H1 (cell line): Measurements from ENCODE around the gene PVALB. TPM values are rescaled to one million over a fixed set of nuclear protein-coding genes. Genes with fewer than 3 reads are reported as not detected.

Source experiments
- CTCF ChIA-PET: fragments of 300-600 bp; sonication (Branson Sonifier 250); formaldehyde crosslinking; loops from one replicate; lab custom pipeline; 2021; ENCODE audit not compliant: partially characterized antibody; lab: Charles Lee
- POLR2A ChIA-PET: fragments of 300-600 bp; sonication (Branson Sonifier 250); formaldehyde crosslinking; loops from one replicate; lab custom pipeline; 2021; ENCODE audit warnings: inconsistent platforms; ENCODE audit not compliant: partially characterized antibody; lab: Charles Lee
- DNase-seq, 2 experiments: peaks; one replicate each; pipeline versions ENCODE4 v3.0.0 to v3.0.0-alpha.2; 2010 to 2022; ENCODE audit warnings: low spot score in 2 of 2, low read depth in 1 of 2, mixed read lengths in 1 of 2
- FAIRE-seq: peaks from 2 replicates; lab custom pipeline; 2011; peaks lifted over from hg19 to GRCh38; lab: Jason Lieb, UNC
- H2AFZ ChIP-seq: 2 replicates; pipeline ENCODE4 v1.8.1; 2012; ENCODE audit warnings: low read length, inconsistent platforms
- H2AK5ac ChIP-seq: 2 replicates; pipeline ENCODE4 v1.6.1; 2013; ENCODE audit warnings: low read depth, low read length
- H2BK120ac ChIP-seq: replicated peaks from 2 replicates; pipeline ENCODE3; 2013; ENCODE audit warnings: low read depth, low read length, inconsistent platforms
- H2BK12ac ChIP-seq: 2 replicates; pipeline ENCODE4 v1.6.1; 2013; ENCODE audit warnings: low read depth, low read length
- H2BK15ac ChIP-seq: 2 replicates; pipeline ENCODE4 v1.6.1; 2013; ENCODE audit warnings: low read length
- H2BK20ac ChIP-seq: 2 replicates; pipeline ENCODE4 v1.6.1; 2013; ENCODE audit warnings: low read length
- H2BK5ac ChIP-seq: 2 replicates; pipeline ENCODE4 v1.6.1; 2013; ENCODE audit warnings: low read depth, low read length
- H3K14ac ChIP-seq: 2 replicates; pipeline ENCODE4 v1.6.1; 2013; ENCODE audit warnings: inconsistent platforms; ENCODE audit not compliant: insufficient read length
- H3K18ac ChIP-seq: 2 replicates; pipeline ENCODE4 v1.6.1; 2013; ENCODE audit warnings: low read length; ENCODE audit errors: extremely low read depth
- H3K23ac ChIP-seq: 2 replicates; pipeline ENCODE4 v1.6.1; 2013; ENCODE audit warnings: inconsistent platforms; ENCODE audit not compliant: insufficient read length
- H3K23me2 ChIP-seq: 2 replicates; pipeline ENCODE4 v1.6.1; 2013; ENCODE audit warnings: low read depth, low read length
- H3K27ac ChIP-seq: 2 replicates; pipeline ENCODE4 v1.6.1; 2011; ENCODE audit warnings: low read depth, low read length, inconsistent platforms
- H3K27me3 ChIP-seq, 4 experiments: replicated peaks in 1 of 4; 1 replicate in 1 of 4; 2 replicates in 3 of 4; pipeline versions ENCODE4 v1.6.1 to v1.8.1; 2011 to 2013; ENCODE audit warnings: low read length in 3 of 4, mild to moderate bottlenecking in 3 of 4, inconsistent platforms in 2 of 4, mixed read lengths in 2 of 4, moderate library complexity in 1 of 4; ENCODE audit not compliant: control insufficient read depth in 3 of 4, insufficient read depth in 3 of 4; ENCODE audit errors: extremely low read depth in 1 of 4
- H3K36me3 ChIP-seq, 4 experiments: 2 replicates each; pipeline versions ENCODE4 v1.6.1 to v1.8.1; 2011 to 2013; ENCODE audit warnings: mild to moderate bottlenecking in 4 of 4, low read length in 3 of 4, moderate library complexity in 2 of 4, control low read depth in 1 of 4, inconsistent platforms in 1 of 4; ENCODE audit not compliant: insufficient read depth in 4 of 4, control insufficient read depth in 2 of 4
- H3K4ac ChIP-seq: replicated peaks from 2 replicates; pipeline ENCODE3; 2013; ENCODE audit warnings: low read length, low read depth, mixed read lengths, inconsistent platforms; ENCODE audit not compliant: insufficient read length
- H3K4me1 ChIP-seq, 4 experiments: replicated peaks in 1 of 4; 1 replicate in 1 of 4; 2 replicates in 3 of 4; pipeline versions ENCODE4 v1.6.1 to v1.8.1; 2011 to 2013; ENCODE audit warnings: low read length in 3 of 4, inconsistent platforms in 2 of 4, mixed read lengths in 1 of 4; ENCODE audit not compliant: insufficient read depth in 4 of 4, control insufficient read depth in 3 of 4
- H3K4me2 ChIP-seq, 2 experiments: 2 replicates each; pipeline versions ENCODE4 v1.6.1 to v1.8.1; 2011 to 2013; ENCODE audit warnings: low read depth in 2 of 2, low read length in 2 of 2, control low read depth in 1 of 2, inconsistent platforms in 1 of 2, mild to moderate bottlenecking in 1 of 2; ENCODE audit not compliant: insufficient read depth in 1 of 2
- H3K4me3 ChIP-seq, 4 experiments: fragments of 200-600, 300-600 bp in 1 of 4; sonication (generic), shearing (Covaris generic), sonication (Bioruptor Twin) in 1 of 4; 2 replicates each; pipeline versions ENCODE4 v1.5.1 to v1.8.1; 2011 to 2016; ENCODE audit warnings: low read length in 4 of 4, low read depth in 3 of 4, control low read depth in 2 of 4, inconsistent platforms in 2 of 4, mild to moderate bottlenecking in 2 of 4, mixed read lengths in 1 of 4, moderate library complexity in 1 of 4; ENCODE audit not compliant: insufficient read depth in 2 of 4; ENCODE audit errors: extremely low read depth in 1 of 4
- H3K56ac ChIP-seq: replicated peaks from 2 replicates; pipeline ENCODE3; 2013; ENCODE audit warnings: low read depth, mild to moderate bottlenecking, mixed read lengths, low read length, inconsistent platforms; ENCODE audit not compliant: insufficient read length
- H3K79me1 ChIP-seq: 2 replicates; pipeline ENCODE4 v1.6.1; 2013; ENCODE audit warnings: low read depth, low read length, control low read depth
- H3K79me2 ChIP-seq, 2 experiments: 2 replicates each; pipeline versions ENCODE4 v1.6.1 to v1.8.1; 2012 to 2013; ENCODE audit warnings: low read length in 2 of 2, mild to moderate bottlenecking in 2 of 2, inconsistent platforms in 1 of 2; ENCODE audit not compliant: insufficient read depth in 2 of 2, control insufficient read depth in 1 of 2
- H3K9ac ChIP-seq, 4 experiments: replicated peaks in 1 of 4; 1 replicate in 1 of 4; 2 replicates in 3 of 4; pipeline versions ENCODE4 v1.6.1 to v1.8.1; 2011 to 2013; ENCODE audit warnings: low read depth in 3 of 4, low read length in 3 of 4, control low read depth in 2 of 4, mild to moderate bottlenecking in 2 of 4, moderate library complexity in 2 of 4, inconsistent platforms in 1 of 4; ENCODE audit errors: extremely low read depth in 1 of 4
- H3K9me3 ChIP-seq, 2 experiments: 2 replicates each; pipeline versions ENCODE4 v1.6.1 to v1.8.1; 2012 to 2013; ENCODE audit warnings: mild to moderate bottlenecking in 2 of 2, moderate library complexity in 2 of 2, control low read depth in 1 of 2, inconsistent platforms in 1 of 2, low read depth in 1 of 2, low read length in 1 of 2, mixed read lengths in 1 of 2; ENCODE audit not compliant: insufficient read depth in 2 of 2
- H4K20me1 ChIP-seq, 2 experiments: replicated peaks in 1 of 2; 2 replicates each; pipeline versions ENCODE3 to v1.8.1; 2011 to 2013; ENCODE audit warnings: inconsistent platforms in 2 of 2, low read length in 2 of 2, mild to moderate bottlenecking in 1 of 2; ENCODE audit not compliant: insufficient read depth in 2 of 2, control insufficient read depth in 1 of 2
- H4K5ac ChIP-seq: 2 replicates; pipeline ENCODE4 v1.6.1; 2013; ENCODE audit warnings: low read length, low read depth, mixed read lengths, inconsistent platforms; ENCODE audit not compliant: insufficient read length
- H4K8ac ChIP-seq: 2 replicates; pipeline ENCODE4 v1.8.0; 2013; ENCODE audit warnings: mild to moderate bottlenecking, moderate library complexity, low read length, inconsistent platforms; ENCODE audit not compliant: insufficient read depth; ENCODE audit errors: extremely low read depth
- H4K91ac ChIP-seq: replicated peaks from 2 replicates; pipeline ENCODE3; 2013; ENCODE audit warnings: low read length, mixed read lengths, inconsistent platforms; ENCODE audit not compliant: insufficient read length
- ATF2 ChIP-seq: IDR thresholded peaks from 2 replicates; pipeline ENCODE4 v1.6.1; 2012; ENCODE audit warnings: low read length, inconsistent platforms
- BCL11A ChIP-seq, 2 experiments: IDR thresholded peaks; one replicate each; pipeline ENCODE4 v1.6.1; 2011; ENCODE audit warnings: low read depth in 2 of 2, low read length in 2 of 2, mild to moderate bottlenecking in 2 of 2
- CEBPB ChIP-seq: IDR thresholded peaks from 2 replicates; pipeline ENCODE4 v1.6.1; 2012; ENCODE audit warnings: low read depth, low read length
- GABPA ChIP-seq: IDR thresholded peaks from 2 replicates; pipeline ENCODE4 v1.6.1; 2011; ENCODE audit warnings: mild to moderate bottlenecking, low read length, moderate library complexity, borderline replicate concordance; ENCODE audit not compliant: insufficient read depth
- HDAC6 ChIP-seq: IDR thresholded peaks from one replicate; pipeline ENCODE4 v1.7.1; 2012; ENCODE audit warnings: low read depth, mild to moderate bottlenecking, inconsistent platforms, low read length, moderate library complexity
- MAX ChIP-seq: IDR thresholded peaks from 2 replicates; pipeline ENCODE4 v1.6.1; 2012; ENCODE audit warnings: inconsistent platforms
- POU5F1 ChIP-seq: IDR thresholded peaks from 2 replicates; pipeline ENCODE4 v1.6.1; 2011; ENCODE audit warnings: low read depth, mild to moderate bottlenecking, low read length, moderate library complexity
- RFX5 ChIP-seq: IDR thresholded peaks from 2 replicates; pipeline ENCODE4 v1.6.1; 2011; ENCODE audit warnings: low read depth, low read length, improper control_type of control experiment, borderline replicate concordance
- RNF2 ChIP-seq: fragments of 200-900, 300-1000 bp; sonication (generic); IDR thresholded peaks from 2 replicates; pipeline ENCODE4 v1.7.1; 2016; ENCODE audit warnings: borderline replicate concordance, low read depth, mild to moderate bottlenecking, antibody characterized with exemption, low read length; ENCODE audit not compliant: poor library complexity, severe bottlenecking; ENCODE audit errors: missing control alignments
- SP1 ChIP-seq: IDR thresholded peaks from 2 replicates; pipeline ENCODE4 v1.6.1; 2011; ENCODE audit warnings: low read depth, low read length
- WGBS, 2 experiments: shearing (Covaris generic) in 1 of 2; methylation state at CpG; one replicate each; pipeline versions ENCODE4 v1.1.6 to v1.1.7; 2013 to 2015; ENCODE audit warnings: low lambda C conversion rate in 2 of 2, mixed read lengths in 2 of 2, inconsistent platforms in 1 of 2, low coverage in 1 of 2, missing lambda C conversion rate in 1 of 2; ENCODE audit not compliant: insufficient replicate concordance in 2 of 2, insufficient coverage in 1 of 2, insufficient read length in 1 of 2; ENCODE audit errors: extremely low coverage in 1 of 2, missing lambda C conversion rate in 1 of 2; 5-methylcytosine and 5-hydroxymethylcytosine counted together
- polyA plus RNA-seq, 7 experiments: library from polyadenylated mRNA; depleted of rRNA in 3 of 7; stranded (reverse) in 5 of 7; unstranded in 2 of 7; fragments of >200 nt in 5 of 7; fragments of 200-250 nt in 2 of 7; gene quantifications; 1 replicate in 5 of 7; 2 replicates in 1 of 7; 4 replicates in 1 of 7; pipeline versions ENCODE4 v1.2.1 to v1.2.3, GENCODE V29; 2011 to 2013; ENCODE audit warnings: missing spikeins in 2 of 7, mixed read lengths in 2 of 7
- total RNA-seq: library from RNA; stranded (reverse); fragmentation: NEBNext Ultra II Directional; extraction: Animal tissue kit (Norgen Biotek cat#: 25700); gene quantifications from 2 replicates; pipeline ENCODE4 v1.2.1, GENCODE V29; 2021

Gene PVALB
- total and polyA plus RNA-seq, 2 of the 8 experiments (the other 6 are each of a cell fraction or from before 2014, with no cell fraction given): 1.7 to 5.4 TPM

- Histone ChIP-seq H2BK15ac (no peak overlapping the region), H3K36me3 (peaks cover 3 to 20% (median 11%) of the 10 kb centered on the region in 4 experiments; a peak in 5 of 8 replicates), H3K56ac (no peak overlapping the region), H3K4ac (no peak overlapping the region), H4K5ac (no peak overlapping the region), H2AFZ (no peak overlapping the region), H3K18ac (no peak overlapping the region), H2AK5ac (no peak overlapping the region), H3K9me3 (no peaks in the 10 kb centered on the region), H3K14ac (no peak overlapping the region), H2BK12ac (no peak overlapping the region), H2BK5ac (no peak overlapping the region), H3K27ac (no peak overlapping the region), H3K9ac (no peak overlapping the region), H3K23me2 (no peaks in the 10 kb centered on the region), H3K27me3 (no peaks in the 10 kb centered on the region), H3K79me1 (no peaks in the 10 kb centered on the region), H3K4me3 (no peak overlapping the region), H3K4me2 (no peak overlapping the region), H2BK120ac (no peak overlapping the region), H2BK20ac (no peak overlapping the region), H3K4me1 (no peaks in the 10 kb centered on the region), H4K8ac (no peak overlapping the region), H3K23ac (no peak overlapping the region), H3K79me2 (no peaks in the 10 kb centered on the region), H4K20me1 (peaks cover 0 to 4% of the 10 kb centered on the region in 2 experiments), H4K91ac (no peak overlapping the region)
- ChIA-PET CTCF (interaction anchor here (0.7 to 2.5 kb wide), 8 partner anchors 8 to 212 kb away, joined by 3 to 12 read pairs (median 4); partner anchors contain the start of gene IFT27), POLR2A (no interaction called here)
- TF ChIP-seq RNF2 (no peak), HDAC6 (no peak), RFX5 (no peak), BCL11A (IDR thresholded peaks at IDR 0.05; ENCODE audit: low read depth in 2 of 2, low read length in 2 of 2) (no peak), SP1 (no peak), MAX (no peak), ATF2 (no peak), GABPA (no peak), POU5F1 (no peak), CEBPB (no peak)
- 90% methylated on average over 11 of the region's 11 CpGs; no CpG with 5 or more reads in 1 of the 2 experiments for WGBS, 2 experiments
- FAIRE-seq (no peak), DNase-seq (no peak)
These were observed 50.8 kb downstream of the PVALB start for GRCh38 chr22:36765943-36766450.
